K562 (cell line): ENCODE results near the gene IRX1.

ENCODE experiments used
- CHD4 ChIP-seq: fragments of 200-600 bp; sonication (generic); IDR thresholded peaks from 3 replicates; pipeline ENCODE4 v1.6.1; 2012; ENCODE audit warnings: low read depth, mild to moderate bottlenecking, mixed read lengths, low read length, inconsistent platforms; ENCODE audit not compliant: insufficient read depth, insufficient replicate concordance, poor library complexity, severe bottlenecking
- ETV1 ChIP-seq: fragments of 450-650 bp; conservative IDR thresholded peaks from 2 replicates; pipeline ENCODE4 v1.6.1; 2016; ENCODE audit warnings: missing genetic modification characterization, control low read depth, low read depth, missing compliant biosample characterization
- EZH2 ChIP-seq: IDR thresholded peaks from 2 replicates; pipeline ENCODE4 v1.6.1; 2012; ENCODE audit warnings: low read depth, mild to moderate bottlenecking, inconsistent platforms, low read length, borderline replicate concordance
- GATA2 ChIP-seq: sonication (generic); formaldehyde crosslinking; IDR thresholded peaks from 2 replicates; pipeline ENCODE4 v1.4.0; 2020; ENCODE audit warnings: mild to moderate bottlenecking, missing genetic modification reagents
- JUN ChIP-seq, 2 experiments: sonication (generic) in 1 of 2; formaldehyde crosslinking in 1 of 2; IDR thresholded peaks; 2 replicates each; pipeline versions ENCODE4 v1.6.1 to v1.8.0; 2012 to 2022; ENCODE audit warnings: borderline replicate concordance in 2 of 2, mild to moderate bottlenecking in 2 of 2, improper control_type of control experiment in 1 of 2, low read depth in 1 of 2, low read length in 1 of 2, missing genetic modification reagents in 1 of 2
- MCM3 ChIP-seq: fragments of 450-650 bp; IDR thresholded peaks from 2 replicates; pipeline ENCODE4 v1.6.1; 2016
- POLR2AphosphoS5 ChIP-seq: IDR thresholded peaks from 2 replicates; pipeline ENCODE4 v1.6.1; 2011; ENCODE audit warnings: mild to moderate bottlenecking, low read depth, low read length, moderate library complexity; ENCODE audit not compliant: control insufficient read depth, insufficient read depth
- TAF1 ChIP-seq: IDR thresholded peaks from 2 replicates; pipeline ENCODE4 v1.6.1; 2011; ENCODE audit warnings: mild to moderate bottlenecking, low read length, moderate library complexity; ENCODE audit not compliant: insufficient read depth, control insufficient read depth, severe bottlenecking; ENCODE audit errors: extremely low read depth
- ZNF592 ChIP-seq: fragments of 450-650 bp; IDR thresholded peaks from 2 replicates; pipeline ENCODE4 v1.6.1; 2017; ENCODE audit warnings: antibody characterized with exemption, mild to moderate bottlenecking
- ZNF668 ChIP-seq: fragments of 250-450 bp; sonication (Bioruptor Pico); IDR thresholded peaks from 2 replicates; pipeline ENCODE4 v1.8.0; 2022; ENCODE audit warnings: mild to moderate bottlenecking, inconsistent platforms
- TF ChIP-seq, protein P1 (sequence below), 3 experiments: IDR thresholded peaks in 2 of 3; conservative IDR thresholded peaks in 1 of 3; 2 replicates each; pipeline ENCODE4 v1.5.1; 2011 to 2012; ENCODE audit warnings: low read length in 3 of 3, mild to moderate bottlenecking in 3 of 3, control low read depth in 2 of 3, improper control_type of control experiment in 1 of 3, inconsistent platforms in 1 of 3, low read depth in 1 of 3, mixed read lengths in 1 of 3, moderate library complexity in 1 of 3; ENCODE audit not compliant: insufficient read depth in 2 of 3
- TF ChIP-seq, protein P2 (sequence below): fragments of 200-800 bp; sonication (Bioruptor generic); IDR thresholded peaks from 2 replicates; pipeline ENCODE4 v1.6.1; 2017; ENCODE audit warnings: missing genetic modification characterization, missing compliant biosample characterization
- TF ChIP-seq, protein P3 (sequence below): sonication (generic); formaldehyde crosslinking; IDR thresholded peaks from 2 replicates; pipeline ENCODE4 v1.8.1; 2023; ENCODE audit warnings: mild to moderate bottlenecking, missing genetic modification reagents
- TF ChIP-seq, protein P4 (sequence below), 2 experiments: fragments of 450-650 bp; formaldehyde crosslinking in 1 of 2; IDR thresholded peaks; 2 replicates each; pipeline versions ENCODE4 v1.4.0 to v1.6.1; 2014 to 2020; ENCODE audit warnings: mild to moderate bottlenecking in 2 of 2, borderline replicate concordance in 1 of 2, low read depth in 1 of 2

DNA sequence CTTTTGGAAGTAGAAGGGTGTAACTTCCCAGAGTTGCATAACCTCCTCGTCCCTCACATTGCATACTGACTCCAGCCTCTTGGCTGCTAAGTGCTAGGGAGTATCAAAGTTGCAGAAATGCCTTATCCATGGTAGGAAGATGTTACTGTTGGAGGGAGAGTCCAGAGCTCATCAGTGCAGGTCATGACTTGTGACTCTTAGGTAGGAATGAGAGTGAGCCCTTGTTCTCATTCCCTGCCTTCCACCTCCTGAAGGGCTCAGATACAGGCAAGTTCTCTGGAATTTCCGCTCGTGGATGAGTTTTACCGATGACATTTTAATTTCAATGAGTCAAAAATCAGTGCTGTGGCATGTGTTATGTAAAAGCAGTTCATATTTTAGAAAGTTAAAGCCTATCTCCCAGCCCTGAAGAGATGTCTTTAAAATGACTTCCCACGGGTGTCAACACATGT, 17.0 kb downstream of the IRX1 start:
- TF ChIP-seq ZNF668 = no peak
- no peak for TF ChIP-seq ZNF592
- TF ChIP-seq, protein P1, sequence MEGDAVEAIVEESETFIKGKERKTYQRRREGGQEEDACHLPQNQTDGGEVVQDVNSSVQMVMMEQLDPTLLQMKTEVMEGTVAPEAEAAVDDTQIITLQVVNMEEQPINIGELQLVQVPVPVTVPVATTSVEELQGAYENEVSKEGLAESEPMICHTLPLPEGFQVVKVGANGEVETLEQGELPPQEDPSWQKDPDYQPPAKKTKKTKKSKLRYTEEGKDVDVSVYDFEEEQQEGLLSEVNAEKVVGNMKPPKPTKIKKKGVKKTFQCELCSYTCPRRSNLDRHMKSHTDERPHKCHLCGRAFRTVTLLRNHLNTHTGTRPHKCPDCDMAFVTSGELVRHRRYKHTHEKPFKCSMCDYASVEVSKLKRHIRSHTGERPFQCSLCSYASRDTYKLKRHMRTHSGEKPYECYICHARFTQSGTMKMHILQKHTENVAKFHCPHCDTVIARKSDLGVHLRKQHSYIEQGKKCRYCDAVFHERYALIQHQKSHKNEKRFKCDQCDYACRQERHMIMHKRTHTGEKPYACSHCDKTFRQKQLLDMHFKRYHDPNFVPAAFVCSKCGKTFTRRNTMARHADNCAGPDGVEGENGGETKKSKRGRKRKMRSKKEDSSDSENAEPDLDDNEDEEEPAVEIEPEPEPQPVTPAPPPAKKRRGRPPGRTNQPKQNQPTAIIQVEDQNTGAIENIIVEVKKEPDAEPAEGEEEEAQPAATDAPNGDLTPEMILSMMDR (IDR thresholded peaks at IDR 0.05 in 2 of 3, conservative IDR thresholded peaks at IDR 0.05 in 1 of 3; ENCODE audit: insufficient read depth in 2 of 3, low read depth in 1 of 3, low read length in 3 of 3) = no peak
- TF ChIP-seq, protein P2, sequence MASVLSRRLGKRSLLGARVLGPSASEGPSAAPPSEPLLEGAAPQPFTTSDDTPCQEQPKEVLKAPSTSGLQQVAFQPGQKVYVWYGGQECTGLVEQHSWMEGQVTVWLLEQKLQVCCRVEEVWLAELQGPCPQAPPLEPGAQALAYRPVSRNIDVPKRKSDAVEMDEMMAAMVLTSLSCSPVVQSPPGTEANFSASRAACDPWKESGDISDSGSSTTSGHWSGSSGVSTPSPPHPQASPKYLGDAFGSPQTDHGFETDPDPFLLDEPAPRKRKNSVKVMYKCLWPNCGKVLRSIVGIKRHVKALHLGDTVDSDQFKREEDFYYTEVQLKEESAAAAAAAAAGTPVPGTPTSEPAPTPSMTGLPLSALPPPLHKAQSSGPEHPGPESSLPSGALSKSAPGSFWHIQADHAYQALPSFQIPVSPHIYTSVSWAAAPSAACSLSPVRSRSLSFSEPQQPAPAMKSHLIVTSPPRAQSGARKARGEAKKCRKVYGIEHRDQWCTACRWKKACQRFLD (CRISPR knock-in tag) = no peak
- TF ChIP-seq GATA2 = no peak
- no peak for TF ChIP-seq CHD4
- no peak for TF ChIP-seq ETV1
- TF ChIP-seq JUN (IDR thresholded peaks at IDR 0.05; ENCODE audit: borderline replicate concordance, low read depth, low read length) = no peak
- no peak for TF ChIP-seq JUN (CRISPR knock-in tag; IDR thresholded peaks at IDR 0.05; ENCODE audit: borderline replicate concordance)
- TF ChIP-seq EZH2 = no peak
- TF ChIP-seq, protein P3, sequence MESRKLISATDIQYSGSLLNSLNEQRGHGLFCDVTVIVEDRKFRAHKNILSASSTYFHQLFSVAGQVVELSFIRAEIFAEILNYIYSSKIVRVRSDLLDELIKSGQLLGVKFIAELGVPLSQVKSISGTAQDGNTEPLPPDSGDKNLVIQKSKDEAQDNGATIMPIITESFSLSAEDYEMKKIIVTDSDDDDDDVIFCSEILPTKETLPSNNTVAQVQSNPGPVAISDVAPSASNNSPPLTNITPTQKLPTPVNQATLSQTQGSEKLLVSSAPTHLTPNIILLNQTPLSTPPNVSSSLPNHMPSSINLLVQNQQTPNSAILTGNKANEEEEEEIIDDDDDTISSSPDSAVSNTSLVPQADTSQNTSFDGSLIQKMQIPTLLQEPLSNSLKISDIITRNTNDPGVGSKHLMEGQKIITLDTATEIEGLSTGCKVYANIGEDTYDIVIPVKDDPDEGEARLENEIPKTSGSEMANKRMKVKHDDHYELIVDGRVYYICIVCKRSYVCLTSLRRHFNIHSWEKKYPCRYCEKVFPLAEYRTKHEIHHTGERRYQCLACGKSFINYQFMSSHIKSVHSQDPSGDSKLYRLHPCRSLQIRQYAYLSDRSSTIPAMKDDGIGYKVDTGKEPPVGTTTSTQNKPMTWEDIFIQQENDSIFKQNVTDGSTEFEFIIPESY = no peak
- TF ChIP-seq, protein P4, sequence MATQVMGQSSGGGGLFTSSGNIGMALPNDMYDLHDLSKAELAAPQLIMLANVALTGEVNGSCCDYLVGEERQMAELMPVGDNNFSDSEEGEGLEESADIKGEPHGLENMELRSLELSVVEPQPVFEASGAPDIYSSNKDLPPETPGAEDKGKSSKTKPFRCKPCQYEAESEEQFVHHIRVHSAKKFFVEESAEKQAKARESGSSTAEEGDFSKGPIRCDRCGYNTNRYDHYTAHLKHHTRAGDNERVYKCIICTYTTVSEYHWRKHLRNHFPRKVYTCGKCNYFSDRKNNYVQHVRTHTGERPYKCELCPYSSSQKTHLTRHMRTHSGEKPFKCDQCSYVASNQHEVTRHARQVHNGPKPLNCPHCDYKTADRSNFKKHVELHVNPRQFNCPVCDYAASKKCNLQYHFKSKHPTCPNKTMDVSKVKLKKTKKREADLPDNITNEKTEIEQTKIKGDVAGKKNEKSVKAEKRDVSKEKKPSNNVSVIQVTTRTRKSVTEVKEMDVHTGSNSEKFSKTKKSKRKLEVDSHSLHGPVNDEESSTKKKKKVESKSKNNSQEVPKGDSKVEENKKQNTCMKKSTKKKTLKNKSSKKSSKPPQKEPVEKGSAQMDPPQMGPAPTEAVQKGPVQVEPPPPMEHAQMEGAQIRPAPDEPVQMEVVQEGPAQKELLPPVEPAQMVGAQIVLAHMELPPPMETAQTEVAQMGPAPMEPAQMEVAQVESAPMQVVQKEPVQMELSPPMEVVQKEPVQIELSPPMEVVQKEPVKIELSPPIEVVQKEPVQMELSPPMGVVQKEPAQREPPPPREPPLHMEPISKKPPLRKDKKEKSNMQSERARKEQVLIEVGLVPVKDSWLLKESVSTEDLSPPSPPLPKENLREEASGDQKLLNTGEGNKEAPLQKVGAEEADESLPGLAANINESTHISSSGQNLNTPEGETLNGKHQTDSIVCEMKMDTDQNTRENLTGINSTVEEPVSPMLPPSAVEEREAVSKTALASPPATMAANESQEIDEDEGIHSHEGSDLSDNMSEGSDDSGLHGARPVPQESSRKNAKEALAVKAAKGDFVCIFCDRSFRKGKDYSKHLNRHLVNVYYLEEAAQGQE (IDR thresholded peaks at IDR 0.05; ENCODE audit: borderline replicate concordance) = no peak
- TF ChIP-seq, protein P4 (CRISPR knock-in tag; IDR thresholded peaks at IDR 0.05; ENCODE audit: low read depth) = no peak
- no peak for TF ChIP-seq POLR2AphosphoS5
- no peak for TF ChIP-seq TAF1
- TF ChIP-seq MCM3 = no peak
